Epidermal melanocyte (primary cell): ENCODE data around the gene TIMM29.
A peak's percentile ranks its signal among the peaks of the same experiment; 100 is the strongest.

ENCODE experiments used
- DNase-seq: peaks from one replicate; pipeline ENCODE4 v3.0.0; 2011; ENCODE audit warnings: low spot score; ENCODE audit not compliant: insufficient read length

TIMM29 gene

DNA sequence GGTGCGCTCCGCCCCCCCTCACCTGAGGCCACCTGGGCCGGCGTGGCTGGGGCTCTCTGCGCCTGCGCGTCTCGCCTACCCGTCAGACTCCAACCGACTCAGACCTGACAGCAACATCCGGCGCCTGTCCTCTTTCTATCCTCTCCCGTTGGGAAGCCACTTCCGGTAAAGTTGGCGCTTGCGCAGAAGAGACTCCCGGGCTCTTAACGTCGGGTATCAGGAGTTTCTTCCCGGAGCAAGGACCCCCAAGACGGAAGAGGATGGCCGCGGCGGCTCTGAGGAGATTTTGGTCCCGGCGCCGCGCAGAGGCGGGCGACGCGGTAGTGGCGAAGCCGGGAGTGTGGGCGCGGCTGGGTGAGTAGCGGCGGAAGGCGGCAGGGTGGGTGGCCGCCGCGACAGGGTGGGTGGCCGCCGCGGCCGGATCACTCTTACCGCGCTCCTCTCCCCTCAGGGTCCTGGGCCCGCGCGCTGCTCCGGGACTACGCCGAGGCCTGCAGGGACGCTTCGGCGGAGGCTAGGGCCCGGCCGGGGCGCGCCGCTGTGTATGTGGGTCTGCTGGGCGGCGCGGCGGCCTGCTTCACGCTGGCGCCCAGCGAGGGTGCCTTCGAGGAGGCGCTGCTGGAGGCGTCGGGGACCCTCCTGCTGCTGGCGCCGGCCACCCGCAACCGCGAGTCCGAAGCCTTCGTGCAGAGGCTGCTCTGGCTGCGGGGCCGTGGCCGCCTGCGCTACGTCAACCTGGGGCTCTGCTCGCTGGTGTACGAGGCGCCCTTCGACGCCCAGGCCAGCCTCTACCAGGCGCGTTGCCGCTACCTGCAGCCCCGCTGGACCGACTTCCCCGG is at the start of gene TIMM29, which contains the start of gene YIPF2:
Gene TIMM29, plus strand, starts transcription at position 249 of the 839 bp plus-strand sequence. Its CDS starts 12 bp downstream, at position 261.
Gene YIPF2, minus strand, starts transcription at position 77 of the 839 bp plus-strand sequence. CDS start 229 bp downstream, outside the sequence.
- peak; percentile 97 for DNase-seq

DNA sequence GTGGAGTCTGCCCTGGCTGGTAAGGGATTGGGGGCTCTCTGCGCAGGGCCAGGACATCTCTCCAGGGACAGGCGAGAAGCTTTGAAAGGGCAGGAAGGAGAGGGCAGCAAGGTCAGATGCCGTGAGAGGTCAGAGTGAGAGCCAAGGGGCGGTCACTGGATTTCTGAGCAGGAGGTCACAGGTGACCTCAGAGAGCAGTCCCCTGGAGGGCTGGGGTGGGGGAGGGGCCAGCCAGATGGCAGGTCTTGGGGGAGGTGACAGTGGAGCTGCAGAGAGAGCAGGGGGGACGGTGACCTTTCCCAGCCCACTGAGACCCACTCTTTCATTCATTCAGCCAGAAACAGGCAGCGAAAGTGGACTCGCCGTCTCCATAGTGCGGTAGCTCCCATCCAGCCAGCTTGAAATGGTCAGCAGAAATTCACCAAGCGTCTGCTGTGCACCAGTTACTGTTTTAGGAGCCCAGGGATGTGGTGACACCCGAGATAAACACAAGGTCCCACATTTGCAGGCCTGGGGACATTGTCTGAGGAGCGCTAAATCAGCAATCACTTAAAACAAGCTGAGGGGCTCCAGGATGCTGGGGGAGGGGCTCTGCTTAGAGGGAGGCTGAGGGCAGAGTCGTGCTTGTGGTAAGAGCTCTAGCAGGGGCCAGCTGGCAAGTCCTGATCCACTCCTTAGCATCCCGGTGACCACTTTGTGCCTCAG is 47.1 kb upstream of the TIMM29 start:
- no peak for DNase-seq

DNA sequence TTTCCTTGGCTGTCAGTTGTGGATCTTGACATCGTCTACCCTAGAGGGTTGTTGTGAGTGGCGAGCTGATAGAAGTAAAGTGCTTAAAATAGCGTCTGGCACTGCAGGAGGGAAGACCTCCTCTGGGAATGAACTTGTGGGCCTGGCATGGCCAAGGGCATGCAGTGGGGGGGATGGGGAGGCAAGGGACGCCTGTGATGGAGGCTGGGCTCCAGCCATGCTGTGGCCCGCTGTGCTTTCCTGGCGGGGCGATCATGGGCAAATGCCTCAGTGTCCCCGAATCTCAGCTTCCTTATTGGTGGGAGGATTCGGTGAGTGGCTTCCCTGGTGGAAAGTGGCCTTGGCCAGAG is 46.5 kb upstream of the TIMM29 start:
- DNase-seq, result no peak

DNA sequence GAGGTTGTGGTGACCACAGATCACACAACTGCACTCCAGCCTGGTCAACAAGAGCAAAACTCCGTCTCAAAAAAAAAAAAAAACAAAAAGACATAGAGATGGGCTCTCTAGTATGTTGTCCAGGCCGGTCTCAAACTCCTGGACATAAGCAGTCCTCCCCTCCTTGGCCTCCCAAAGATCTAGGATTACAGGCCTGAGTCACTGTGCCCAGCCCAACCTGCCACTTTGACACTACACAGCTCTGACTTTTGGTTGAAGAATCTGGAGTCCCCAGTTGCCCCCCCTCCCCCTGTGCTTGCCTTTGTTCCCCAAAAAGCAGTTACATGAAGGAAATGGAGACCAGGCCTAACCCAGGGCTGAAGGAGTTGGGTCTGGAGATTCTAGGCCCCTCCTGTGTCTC is 44.3 kb upstream of the TIMM29 start:
- no peak for DNase-seq

DNA sequence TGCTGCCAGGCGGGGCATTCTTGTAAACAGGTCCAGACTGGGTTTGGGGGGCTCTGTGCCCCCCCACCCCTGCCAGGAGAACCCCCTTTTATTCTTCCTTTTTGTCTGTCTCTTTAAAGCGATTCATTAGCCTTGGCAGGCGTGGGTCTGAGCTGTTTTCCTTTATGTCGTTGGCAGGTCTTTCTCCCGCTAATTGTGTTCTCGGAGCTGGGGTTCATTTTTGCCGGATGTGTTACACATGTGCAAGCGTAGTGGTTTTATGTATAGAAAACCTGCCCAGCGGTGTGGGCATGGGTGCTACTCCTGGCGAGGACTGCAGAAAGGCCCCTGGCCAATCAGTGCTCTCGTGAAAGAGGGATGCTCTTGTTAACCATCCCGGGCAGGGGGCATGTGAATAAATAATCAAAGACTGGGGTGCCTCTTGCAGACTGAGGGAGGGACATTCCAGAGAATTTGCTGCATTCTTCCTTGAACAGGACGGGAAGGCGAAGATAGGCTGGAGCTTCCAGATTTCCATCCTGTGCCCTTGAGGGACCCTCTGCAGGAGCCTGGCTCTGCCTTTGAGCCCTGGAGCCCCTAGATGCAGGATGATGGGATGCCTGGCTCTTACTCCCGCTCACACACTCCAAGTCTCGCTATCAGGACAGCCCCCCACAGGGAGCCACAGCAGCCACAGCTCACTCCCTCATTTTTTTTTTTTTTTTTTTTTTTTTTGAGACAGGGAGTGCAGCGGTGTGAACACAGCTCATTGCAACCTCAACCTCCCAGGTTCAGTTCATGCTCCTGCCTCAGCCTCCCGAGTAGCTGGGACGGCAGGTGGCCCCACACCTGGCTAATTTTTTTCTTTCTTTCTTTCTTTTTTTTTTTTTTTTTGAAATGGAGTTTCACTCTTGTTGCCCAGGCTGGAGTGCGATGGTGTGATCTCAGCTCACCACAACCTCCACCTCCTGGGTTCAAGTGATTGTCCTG is 43.1 kb upstream of the TIMM29 start:
- no peak for DNase-seq

DNA sequence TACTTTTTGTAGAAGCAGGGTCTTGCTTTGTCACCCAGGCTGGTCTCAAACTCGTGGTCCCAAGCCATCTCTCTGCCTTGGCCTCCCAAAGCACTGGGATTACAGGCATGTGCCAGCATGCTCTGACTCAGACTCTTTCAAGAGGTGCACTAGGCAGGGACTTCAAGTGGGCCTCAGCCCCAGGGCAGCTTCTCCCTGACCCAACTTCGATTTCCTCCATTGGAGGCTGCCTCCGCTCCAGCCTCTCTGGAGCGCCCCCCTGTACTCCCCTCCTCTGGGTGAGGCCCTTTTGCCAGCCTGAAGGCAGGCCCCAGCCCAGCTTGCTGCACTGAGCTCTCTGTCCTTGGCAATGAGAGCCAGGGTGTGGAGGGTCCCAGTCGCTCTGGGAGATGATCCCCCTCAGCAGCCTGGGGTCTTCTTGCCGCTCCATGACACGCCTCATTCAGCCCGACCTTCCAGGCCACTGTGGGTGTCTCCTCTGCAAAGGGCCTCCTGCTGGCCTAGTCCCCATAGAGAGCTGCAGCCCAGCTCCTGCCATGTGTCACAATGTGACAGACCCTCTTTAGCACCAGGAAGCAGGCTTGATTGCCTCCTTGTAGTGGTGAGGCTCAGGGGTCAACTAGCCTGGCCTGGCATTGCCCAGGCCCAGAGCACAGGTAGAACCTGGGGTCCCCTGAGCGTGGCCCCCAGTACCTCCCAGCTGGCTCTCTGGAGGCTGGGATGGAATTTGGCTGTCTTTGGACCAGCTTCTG is 40.8 kb upstream of the TIMM29 start:
- DNase-seq, result no peak

DNA sequence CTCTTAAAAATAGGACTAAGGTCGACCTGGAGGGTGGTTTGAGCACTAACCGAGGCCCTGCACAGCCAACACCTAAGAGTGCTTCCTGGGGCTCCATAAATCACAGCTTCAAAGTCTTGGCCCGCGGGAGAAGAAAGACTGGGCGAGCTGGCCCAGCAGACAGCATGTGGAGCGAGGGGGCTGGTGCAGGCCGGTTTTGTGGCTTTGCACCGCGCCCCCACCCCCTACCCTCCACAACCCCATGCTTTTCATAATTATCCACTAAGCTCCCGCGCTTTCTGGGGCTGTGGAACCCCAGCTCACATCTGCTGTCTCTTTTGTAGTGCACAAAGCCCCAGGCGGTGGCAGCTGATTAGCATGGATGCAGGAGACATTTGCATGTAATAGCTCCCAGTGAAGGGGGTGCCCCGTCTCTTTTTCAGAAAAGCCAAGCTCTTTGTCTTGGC is 40.2 kb upstream of the TIMM29 start:
- DNase-seq, result no peak

DNA sequence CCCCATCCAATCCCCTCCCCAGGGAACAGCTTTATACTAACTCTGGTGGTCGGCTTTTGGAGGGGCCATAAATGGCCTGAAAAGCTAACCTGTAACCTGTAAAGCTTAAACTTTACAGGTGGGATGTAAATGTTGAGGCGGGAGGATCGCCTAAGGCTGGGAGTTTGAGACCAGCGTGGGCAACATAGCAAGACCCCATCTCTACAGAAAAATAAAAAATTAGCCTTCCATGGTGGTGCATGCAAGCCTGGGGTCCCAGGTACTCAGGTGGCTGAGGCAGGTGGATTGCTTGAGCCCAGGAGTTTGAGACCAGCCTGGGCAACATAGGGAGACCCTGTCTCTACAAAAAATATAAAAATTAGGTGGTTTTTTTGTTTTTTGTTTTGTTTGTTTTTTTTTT is 38.7 kb upstream of the TIMM29 start:
- DNase-seq, result no peak

DNA sequence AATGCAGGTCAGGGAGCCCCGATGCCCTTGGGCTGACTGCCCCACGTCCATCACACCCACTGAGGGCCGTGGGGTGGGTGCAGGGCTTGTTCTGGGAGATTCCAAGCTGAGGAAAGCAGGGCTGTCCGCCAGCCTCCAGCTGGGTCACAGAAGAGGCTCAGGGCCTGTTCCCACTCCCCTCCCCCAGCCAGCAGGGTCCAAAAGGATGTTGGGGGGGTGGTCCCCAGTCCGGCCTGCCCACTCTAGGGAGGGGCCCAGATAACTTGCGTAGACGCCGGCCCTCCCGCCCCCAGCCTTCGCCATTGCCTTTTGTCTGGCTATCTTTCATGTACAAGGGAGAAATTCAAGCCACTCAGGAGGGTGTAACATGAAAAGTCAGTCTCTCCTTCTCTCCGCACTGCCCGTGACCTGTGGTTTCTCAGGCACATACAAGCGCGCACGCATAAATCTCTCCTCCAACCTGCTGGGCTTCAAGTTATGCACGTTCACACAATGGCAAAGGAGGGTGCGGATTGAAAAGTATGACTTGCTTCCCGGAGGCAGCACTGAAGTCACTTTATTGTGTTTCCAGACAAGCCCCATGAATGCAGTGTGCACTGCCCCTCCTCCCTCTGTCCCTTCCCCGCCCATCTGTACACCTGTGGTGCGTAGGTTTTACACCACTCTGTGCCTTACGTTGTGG is 37.1 kb upstream of the TIMM29 start:
- DNase-seq, result no peak

DNA sequence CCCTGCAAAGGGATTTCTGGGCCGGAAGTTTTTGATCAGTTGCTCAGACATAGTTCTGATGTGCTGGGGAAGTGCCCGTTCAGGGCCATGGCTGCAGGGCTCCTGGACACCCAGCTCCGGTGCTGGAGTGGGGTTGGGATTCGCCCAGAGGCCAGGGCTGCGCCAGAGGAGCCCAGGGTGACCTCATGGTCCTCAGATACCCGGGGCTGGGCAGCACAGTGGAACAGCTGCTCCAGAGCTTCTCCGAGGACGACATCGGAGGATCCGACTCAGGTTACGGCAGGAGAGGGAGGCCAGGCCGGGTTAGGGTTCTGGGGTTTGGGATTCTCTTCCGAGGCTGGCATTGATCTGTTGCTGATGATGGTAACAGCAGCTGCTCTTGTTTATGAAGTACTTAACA is 36.4 kb upstream of the TIMM29 start:
- no peak for DNase-seq

DNA sequence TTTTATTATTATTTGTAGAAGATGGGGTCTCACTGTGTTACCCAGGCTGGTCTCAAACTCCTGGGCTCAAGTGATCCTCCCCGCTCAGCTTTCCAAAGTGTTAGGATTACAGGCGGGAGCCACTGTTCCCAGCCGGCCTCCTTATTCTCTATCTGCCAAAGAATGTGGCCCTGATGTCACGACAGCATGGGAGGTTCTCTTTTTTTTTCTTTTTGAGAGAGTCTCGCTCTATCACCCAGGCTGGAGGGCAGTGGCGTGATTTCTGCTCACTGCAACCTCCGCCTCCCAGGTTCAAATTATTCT is 33.7 kb upstream of the TIMM29 start:
- DNase-seq, result no peak

DNA sequence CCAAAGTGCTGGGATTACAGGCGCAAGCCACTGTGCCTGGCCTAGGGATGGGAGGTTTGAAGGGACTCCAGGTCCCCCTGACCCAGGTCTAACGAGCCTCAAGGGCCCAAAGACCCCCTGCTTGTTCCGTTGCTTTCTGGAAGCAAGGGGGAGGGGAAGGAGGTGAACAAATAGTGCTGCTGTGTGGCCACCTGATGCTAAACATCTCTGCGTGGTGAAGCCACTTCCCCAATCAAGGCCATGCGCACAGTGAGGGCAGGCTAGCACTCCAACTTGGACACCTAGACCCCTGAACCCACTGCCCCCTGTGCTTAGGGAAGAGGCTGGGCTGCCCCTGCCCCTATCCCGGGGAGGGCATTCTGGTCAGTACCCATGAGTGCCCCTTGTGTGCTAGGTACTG is 33.2 kb upstream of the TIMM29 start:
- no peak for DNase-seq

DNA sequence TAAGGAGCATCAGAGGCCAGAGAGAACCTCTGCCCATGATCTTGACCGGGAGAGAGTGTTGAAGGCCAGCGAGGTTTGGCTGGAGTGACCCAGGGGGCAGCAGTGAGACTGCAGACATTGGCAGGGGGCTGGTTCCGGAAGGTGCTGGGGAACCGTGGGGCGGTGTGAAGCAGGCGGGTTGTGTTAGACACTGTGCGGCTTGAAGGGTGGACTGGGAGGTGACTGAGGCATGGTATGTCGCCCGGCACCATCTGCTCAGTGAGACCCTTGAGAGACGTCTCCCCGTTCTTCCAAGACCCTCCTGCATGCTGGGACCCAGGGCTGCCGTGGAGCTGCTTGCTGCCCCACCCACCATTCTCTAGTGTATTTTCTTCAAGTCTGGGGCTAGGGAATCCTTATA is 32.7 kb upstream of the TIMM29 start:
- DNase-seq, result no peak

DNA sequence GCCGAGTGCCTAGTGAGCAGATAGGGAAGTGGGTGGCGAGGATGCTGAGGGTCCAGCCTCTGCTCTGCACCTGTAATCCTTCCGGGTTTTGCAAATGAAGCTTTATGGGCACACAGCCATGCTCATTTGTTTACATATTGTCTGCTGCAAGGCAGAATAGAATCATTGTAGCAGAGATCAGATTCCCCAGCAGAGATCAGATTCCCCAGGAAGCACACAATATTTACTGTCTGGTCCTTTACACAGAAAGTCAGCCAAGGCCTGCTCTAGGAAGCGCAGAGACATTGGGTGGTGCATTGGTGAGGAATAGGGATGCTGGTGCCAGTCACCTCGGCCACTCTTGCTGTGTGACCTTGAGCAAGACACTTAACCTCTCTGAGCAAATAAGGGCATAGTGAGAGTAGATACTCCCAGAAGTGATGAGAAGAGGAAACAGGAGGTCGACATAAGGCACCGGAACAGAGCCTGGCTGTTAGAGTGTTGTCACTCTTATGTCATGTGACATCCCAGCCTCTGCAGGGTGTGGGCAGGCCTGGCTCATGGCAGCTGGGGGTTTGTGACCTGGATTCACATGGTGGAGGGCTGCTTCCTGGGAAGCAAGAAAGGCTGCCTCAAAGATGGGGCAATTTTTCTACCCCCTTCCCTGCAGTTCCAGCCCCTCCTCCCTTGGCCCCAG is 31.6 kb upstream of the TIMM29 start:
- no peak for DNase-seq

DNA sequence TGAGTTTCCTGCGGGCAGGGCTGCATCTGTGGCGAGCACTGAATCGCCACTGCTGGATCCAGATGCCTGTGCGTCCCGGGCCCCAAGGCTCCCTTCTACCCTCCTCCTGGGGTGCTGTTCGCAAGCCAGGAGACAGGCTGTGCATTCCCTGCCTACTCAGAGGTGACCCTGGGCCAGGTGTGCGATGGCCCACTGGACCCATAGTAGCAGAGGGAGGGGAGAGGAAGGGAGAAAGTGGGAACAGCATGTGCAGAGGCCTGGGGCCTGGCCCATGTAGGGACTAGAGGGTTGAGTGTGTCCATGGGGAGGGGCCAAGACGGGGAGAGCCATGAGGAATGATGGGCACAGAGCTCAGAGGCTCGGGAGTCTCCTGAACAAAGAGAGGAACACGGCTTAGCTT is 30.0 kb upstream of the TIMM29 start:
- no peak for DNase-seq

DNA sequence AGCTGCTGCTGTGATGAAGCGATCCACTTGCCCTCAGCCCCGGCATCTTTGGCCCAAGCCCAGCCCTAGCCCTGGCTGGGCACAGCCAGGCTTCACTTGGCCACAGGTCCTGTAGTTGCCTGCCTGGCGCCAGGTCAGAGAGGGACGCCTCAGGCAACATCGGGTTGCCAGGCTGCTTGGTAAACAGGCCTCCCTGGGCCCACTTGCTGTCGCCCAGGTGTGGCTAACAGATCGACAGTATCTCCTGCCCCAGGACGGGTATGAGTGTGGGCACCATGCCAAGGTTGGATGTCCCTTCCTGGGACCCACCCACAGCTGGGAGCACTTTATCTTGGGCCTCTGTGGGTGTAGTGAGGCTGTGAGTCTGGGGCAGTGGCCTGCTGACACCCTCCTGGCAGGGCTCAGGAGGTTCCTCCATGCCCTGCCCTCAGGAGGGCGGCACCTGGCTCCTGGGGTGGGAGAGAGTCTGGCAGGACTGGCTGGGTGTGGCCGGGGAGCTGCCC is 29.4 kb upstream of the TIMM29 start:
- DNase-seq, result no peak

DNA sequence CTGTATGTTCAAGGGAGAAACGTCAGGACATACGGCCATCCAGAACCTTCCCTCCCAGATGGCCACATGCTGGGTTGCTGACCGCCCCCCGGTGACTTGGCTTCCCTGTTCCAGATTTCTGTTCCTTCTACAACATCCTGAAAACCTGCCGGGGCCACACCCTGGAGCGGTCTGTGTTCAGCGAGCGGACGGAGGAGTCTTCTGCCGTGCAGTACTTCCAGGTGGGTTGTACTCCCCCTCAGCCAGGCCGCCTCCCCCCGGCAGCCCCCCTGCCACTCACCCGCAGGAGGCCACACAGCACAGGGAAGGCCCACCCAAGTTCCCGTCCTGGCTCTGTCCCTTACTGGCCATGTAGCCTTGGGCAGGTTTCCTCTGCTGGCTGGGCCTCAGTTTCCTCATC is 20.7 kb upstream of the TIMM29 start:
- no peak for DNase-seq

DNA sequence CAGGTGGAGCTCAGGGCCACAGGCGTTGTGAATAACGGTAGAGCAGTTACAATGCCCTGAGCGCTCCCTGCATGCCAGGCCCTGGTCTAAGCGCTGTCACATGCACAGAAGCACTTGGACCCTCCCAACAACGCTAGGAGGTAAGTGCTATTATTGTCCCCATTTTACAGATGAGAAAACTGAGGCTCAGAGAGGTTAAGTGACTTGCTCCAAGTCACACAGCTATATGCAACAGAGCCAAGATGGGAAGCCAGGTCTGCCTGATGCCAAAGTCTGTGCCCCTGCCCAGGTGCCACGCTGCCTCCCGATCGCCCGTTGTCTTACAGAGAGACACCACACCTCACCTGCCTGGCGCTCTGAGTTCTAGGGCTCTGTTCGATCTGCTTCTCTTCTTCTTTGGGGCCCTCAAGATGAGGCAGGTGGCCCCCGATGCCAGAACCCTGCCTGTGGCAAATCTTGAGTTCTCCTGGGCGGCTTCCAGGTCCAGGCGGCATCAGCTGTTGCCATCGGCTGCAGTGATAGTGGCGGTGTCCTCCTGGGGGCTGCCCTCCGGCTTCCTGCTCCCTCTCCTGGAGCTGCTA is 20.1 kb upstream of the TIMM29 start:
- DNase-seq, result no peak
